Heart left ventricle (tissue), 13 donors: Measurements from ENCODE around the gene OXA1L.

Experiments used
- POLR2A ChIP-seq, 2 donors: fragments of 450-650 bp; IDR thresholded peaks; one replicate each; pipeline ENCODE4 v1.6.1; 2017; ENCODE audit warnings: antibody characterized with exemption in 2 of 2, mild to moderate bottlenecking in 2 of 2, moderate library complexity in 2 of 2
- TF ChIP-seq, protein P1 (sequence below), 12 donors: fragments of 200-600 bp; sonication (generic) in 4 of 12; IDR thresholded peaks; one replicate each; pipeline versions ENCODE4 v1.5.0 to v1.8.0; 2018 to 2022; ENCODE audit warnings: antibody characterized with exemption in 12 of 12, mild to moderate bottlenecking in 5 of 12
- donor health status: ischemic (EF 13 %, LVEDD 7.1; RV severe dilation, severe dysfunction).
- donor health status: DM: no; HTN: yes; CAD: no.
- donor health status: DM: no; HTN: no; CAD: no.
- donor health status: ischemic (EF 25% LVEDD 6.9; RV normal size, moderate dysfunction).
- donor health status: ischemic (EF 25% LVEDD 5.7; RV mildly dilated, moderate dysfunction).
- donor health status: ischemic (EF 35%, LVEDD 5.7; RV mildly dilated, moderate dysfunction).
- donor health status: nonischemic (EF 11% LVEDD 7.7; RV severe dilation, severe dysfunction).
- donor health status: DM: yes; HTN: yes; CAD: no.
- donor health status: PGD.
- donor health status: ischemic (EF 29% LVEDD 5.4; RV normal size, mild dysfunction).
- donor health status: nonischemic (EF 23%, LVEDD 6.1; RV moderate dilation, normal function).

DNA sequence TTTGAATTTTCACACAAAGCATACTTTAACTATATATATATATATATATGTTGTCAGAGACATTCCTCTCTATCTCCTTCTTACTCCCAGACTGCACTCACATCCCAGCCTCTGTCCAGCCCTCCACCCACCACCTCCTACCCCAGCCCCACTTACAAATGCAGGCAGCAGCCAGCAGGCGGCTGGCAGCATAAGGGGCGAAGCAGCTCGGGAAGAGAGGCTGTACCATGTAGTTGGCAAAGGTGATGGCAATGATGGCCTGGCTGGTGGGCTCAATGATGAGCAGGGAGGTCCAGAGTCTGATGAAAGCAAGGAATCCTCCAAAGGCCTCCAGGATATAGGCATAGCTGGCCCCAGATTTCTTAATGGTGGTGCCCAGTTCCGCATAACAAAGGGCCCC, 46.3 kb downstream of the OXA1L start:
- no peak for TF ChIP-seq POLR2A (IDR thresholded peaks at IDR 0.05)
- TF ChIP-seq, protein P1, sequence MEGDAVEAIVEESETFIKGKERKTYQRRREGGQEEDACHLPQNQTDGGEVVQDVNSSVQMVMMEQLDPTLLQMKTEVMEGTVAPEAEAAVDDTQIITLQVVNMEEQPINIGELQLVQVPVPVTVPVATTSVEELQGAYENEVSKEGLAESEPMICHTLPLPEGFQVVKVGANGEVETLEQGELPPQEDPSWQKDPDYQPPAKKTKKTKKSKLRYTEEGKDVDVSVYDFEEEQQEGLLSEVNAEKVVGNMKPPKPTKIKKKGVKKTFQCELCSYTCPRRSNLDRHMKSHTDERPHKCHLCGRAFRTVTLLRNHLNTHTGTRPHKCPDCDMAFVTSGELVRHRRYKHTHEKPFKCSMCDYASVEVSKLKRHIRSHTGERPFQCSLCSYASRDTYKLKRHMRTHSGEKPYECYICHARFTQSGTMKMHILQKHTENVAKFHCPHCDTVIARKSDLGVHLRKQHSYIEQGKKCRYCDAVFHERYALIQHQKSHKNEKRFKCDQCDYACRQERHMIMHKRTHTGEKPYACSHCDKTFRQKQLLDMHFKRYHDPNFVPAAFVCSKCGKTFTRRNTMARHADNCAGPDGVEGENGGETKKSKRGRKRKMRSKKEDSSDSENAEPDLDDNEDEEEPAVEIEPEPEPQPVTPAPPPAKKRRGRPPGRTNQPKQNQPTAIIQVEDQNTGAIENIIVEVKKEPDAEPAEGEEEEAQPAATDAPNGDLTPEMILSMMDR (IDR thresholded peaks at IDR 0.05), result no peak
